WTC11 (cell line): ENCODE results near the gene SVBP. TPM values are rescaled to one million over a fixed set of nuclear protein-coding genes. Genes with fewer than 3 reads are reported as not detected.

ENCODE experiments used
- ATAC-seq: fragments of 200-7000 bp; cut with Tn5 transposase; 2 replicates; pipeline ENCODE4 v1.10.0; 2021; ENCODE audit warnings: mild to moderate bottlenecking, moderate library complexity
- CTCF ChIA-PET: fragments of 300-600 bp; sonication (Branson Sonifier 250); formaldehyde crosslinking; loops from one replicate; lab custom pipeline; 2021; ENCODE audit warnings: antibody characterized with exemption; lab: Charles Lee
- POLR2A ChIA-PET: fragments of 350-600 bp; sonication (Branson Sonifier 250); formaldehyde crosslinking; loops from one replicate; lab custom pipeline; 2021; ENCODE audit warnings: antibody characterized with exemption; lab: Charles Lee
- DNase-seq: peaks from one replicate; pipeline ENCODE4 v3.0.0; 2021; ENCODE audit warnings: low spot score
- H3K27ac Mint-ChIP-seq: 2 replicates; pipeline ENCODE4 v1.8.0; 2021; ENCODE audit warnings: mixed read lengths
- H3K27me3 Mint-ChIP-seq: 2 replicates; pipeline ENCODE4 v1.8.0; 2021; ENCODE audit warnings: low read depth, mild to moderate bottlenecking, moderate library complexity, mixed read lengths
- H3K36me3 Mint-ChIP-seq: 2 replicates; pipeline ENCODE4 v1.8.0; 2021; ENCODE audit warnings: mixed read lengths
- H3K4me1 Mint-ChIP-seq: 2 replicates; pipeline ENCODE4 v1.8.0; 2022; ENCODE audit warnings: mixed read lengths
- H3K4me3 Mint-ChIP-seq: 2 replicates; pipeline ENCODE4 v1.8.0; 2021; ENCODE audit warnings: mild to moderate bottlenecking, moderate library complexity, mixed read lengths
- H3K9me3 Mint-ChIP-seq: 2 replicates; pipeline ENCODE4 v1.8.0; 2021; ENCODE audit warnings: mixed read lengths
- ATF1 ChIP-seq: sonication (generic); formaldehyde crosslinking; IDR thresholded peaks from 2 replicates; pipeline ENCODE4 v1.8.1; 2023; ENCODE audit warnings: mild to moderate bottlenecking, moderate library complexity, missing genetic modification reagents
- CBFB ChIP-seq: sonication (generic); formaldehyde crosslinking; IDR thresholded peaks from 2 replicates; pipeline ENCODE4 v1.8.1; 2022; ENCODE audit warnings: mild to moderate bottlenecking, low read depth, missing genetic modification reagents
- ELF4 ChIP-seq: sonication (generic); formaldehyde crosslinking; IDR thresholded peaks from 2 replicates; pipeline ENCODE4 v1.8.1; 2022; ENCODE audit warnings: low read depth, mild to moderate bottlenecking, moderate library complexity, missing genetic modification reagents
- ESRRA ChIP-seq: sonication (generic); formaldehyde crosslinking; IDR thresholded peaks from 2 replicates; pipeline ENCODE4 v1.8.1; 2022; ENCODE audit warnings: mild to moderate bottlenecking, missing genetic modification reagents, borderline replicate concordance
- FOXJ3 ChIP-seq: sonication (generic); formaldehyde crosslinking; IDR thresholded peaks from 2 replicates; pipeline ENCODE4 v1.9.0; 2021; ENCODE audit warnings: missing genetic modification reagents, mild to moderate bottlenecking, borderline replicate concordance
- HMGA2 ChIP-seq: fragments of 250-450 bp; sonication (Bioruptor Pico); IDR thresholded peaks from 2 replicates; pipeline ENCODE4 v1.4.0; 2021; ENCODE audit warnings: mild to moderate bottlenecking, moderate library complexity
- NR3C1 ChIP-seq: sonication (generic); formaldehyde crosslinking; conservative IDR thresholded peaks from 2 replicates; pipeline ENCODE4 v1.8.1; 2023; ENCODE audit warnings: low read depth, mild to moderate bottlenecking, missing genetic modification reagents
- RORB ChIP-seq: fragments of 250-450 bp; sonication (Bioruptor Pico); IDR thresholded peaks from 2 replicates; pipeline ENCODE4 v1.9.0; 2021; ENCODE audit warnings: mild to moderate bottlenecking
- TP53 ChIP-seq: sonication (generic); formaldehyde crosslinking; IDR thresholded peaks from 2 replicates; pipeline ENCODE4 v1.8.1; 2023; ENCODE audit warnings: mild to moderate bottlenecking, missing genetic modification reagents
- ZBTB21 ChIP-seq: sonication (generic); formaldehyde crosslinking; IDR thresholded peaks from 2 replicates; pipeline ENCODE4 v1.8.1; 2023; ENCODE audit warnings: mild to moderate bottlenecking, missing genetic modification reagents, borderline replicate concordance
- ZNF138 ChIP-seq: sonication (generic); formaldehyde crosslinking; conservative IDR thresholded peaks from 2 replicates; pipeline ENCODE4 v1.8.1; 2022; ENCODE audit warnings: mild to moderate bottlenecking, moderate library complexity, missing genetic modification reagents
- total RNA-seq: library from RNA; stranded (reverse); gene quantifications from 3 replicates; pipeline ENCODE4 v1.2.3, GENCODE V29; 2021
- TF ChIP-seq, protein P1 (sequence below): sonication (generic); formaldehyde crosslinking; IDR thresholded peaks from 2 replicates; pipeline ENCODE4 v1.8.1; 2023; ENCODE audit warnings: mild to moderate bottlenecking, missing genetic modification reagents
- TF ChIP-seq, protein P2 (sequence below): sonication (generic); formaldehyde crosslinking; IDR thresholded peaks from 2 replicates; pipeline ENCODE4 v1.8.0; 2022; ENCODE audit warnings: mild to moderate bottlenecking, missing genetic modification reagents
- TF ChIP-seq, protein P3 (sequence below): sonication (generic); formaldehyde crosslinking; IDR thresholded peaks from 2 replicates; pipeline ENCODE4 v1.8.0; 2022; ENCODE audit warnings: missing genetic modification reagents
- TF ChIP-seq, protein P4 (sequence below): sonication (generic); formaldehyde crosslinking; IDR thresholded peaks from 2 replicates; pipeline ENCODE4 v1.8.1; 2023; ENCODE audit warnings: mild to moderate bottlenecking, missing genetic modification reagents
- TF ChIP-seq, protein P5 (sequence below): sonication (generic); formaldehyde crosslinking; IDR thresholded peaks from 2 replicates; pipeline ENCODE4 v1.8.1; 2022; ENCODE audit warnings: missing genetic modification reagents, borderline replicate concordance
- TF ChIP-seq, protein P6 (sequence below): fragments of 250-450 bp; sonication (Bioruptor Pico); IDR thresholded peaks from 2 replicates; pipeline ENCODE4 v1.9.0; 2021; ENCODE audit warnings: moderate library complexity, mild to moderate bottlenecking, inconsistent platforms, borderline replicate concordance
- TF ChIP-seq, protein P7 (sequence below): sonication (generic); formaldehyde crosslinking; IDR thresholded peaks from 2 replicates; pipeline ENCODE4 v1.8.1; 2023; ENCODE audit warnings: mild to moderate bottlenecking, missing genetic modification reagents, moderate library complexity

Gene SVBP
- total RNA-seq, 1 experiment from 2014 or later, result 28.7 TPM

DNA sequence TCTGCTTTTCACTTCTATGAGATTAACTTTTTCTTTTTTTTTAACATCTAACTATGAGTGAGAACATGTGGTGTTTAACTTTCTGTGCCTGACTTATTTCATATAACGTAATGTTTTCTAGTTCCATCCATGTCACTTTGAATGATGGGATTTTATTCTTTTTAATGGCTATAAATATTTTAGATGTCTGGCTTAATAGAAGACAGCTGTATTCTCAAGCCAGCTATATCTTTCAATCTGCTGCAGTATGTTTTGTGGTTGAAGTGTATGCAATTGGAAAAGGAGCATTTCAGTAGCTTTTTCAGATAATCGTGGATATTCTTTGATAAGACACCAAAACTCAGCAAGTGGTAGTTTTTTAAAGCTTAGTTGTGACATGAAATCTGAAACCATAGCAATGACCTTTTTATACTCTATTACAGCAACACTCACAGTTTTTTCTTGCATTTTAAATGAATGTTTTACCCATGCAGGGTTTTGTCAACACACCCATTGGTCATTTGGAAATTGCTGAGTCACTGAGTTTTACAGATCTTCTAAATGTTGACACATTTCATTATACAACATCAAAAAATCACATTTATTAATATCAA, 5.7 kb upstream of the SVBP start:
- POLR2A ChIA-PET, result no interaction called here
- TF ChIP-seq RORB (CRISPR knock-in tag) (no peak), ESRRA (CRISPR knock-in tag) (no peak), HMGA2 (CRISPR knock-in tag) (no peak), ZNF138 (no peak), ZBTB21 (CRISPR knock-in tag) (no peak), TP53 (no peak), CBFB (no peak), FOXJ3 (CRISPR knock-in tag) (no peak), NR3C1 (no peak), ATF1 (CRISPR knock-in tag) (no peak), ELF4 (CRISPR knock-in tag) (no peak)
- TF ChIP-seq, protein P1, sequence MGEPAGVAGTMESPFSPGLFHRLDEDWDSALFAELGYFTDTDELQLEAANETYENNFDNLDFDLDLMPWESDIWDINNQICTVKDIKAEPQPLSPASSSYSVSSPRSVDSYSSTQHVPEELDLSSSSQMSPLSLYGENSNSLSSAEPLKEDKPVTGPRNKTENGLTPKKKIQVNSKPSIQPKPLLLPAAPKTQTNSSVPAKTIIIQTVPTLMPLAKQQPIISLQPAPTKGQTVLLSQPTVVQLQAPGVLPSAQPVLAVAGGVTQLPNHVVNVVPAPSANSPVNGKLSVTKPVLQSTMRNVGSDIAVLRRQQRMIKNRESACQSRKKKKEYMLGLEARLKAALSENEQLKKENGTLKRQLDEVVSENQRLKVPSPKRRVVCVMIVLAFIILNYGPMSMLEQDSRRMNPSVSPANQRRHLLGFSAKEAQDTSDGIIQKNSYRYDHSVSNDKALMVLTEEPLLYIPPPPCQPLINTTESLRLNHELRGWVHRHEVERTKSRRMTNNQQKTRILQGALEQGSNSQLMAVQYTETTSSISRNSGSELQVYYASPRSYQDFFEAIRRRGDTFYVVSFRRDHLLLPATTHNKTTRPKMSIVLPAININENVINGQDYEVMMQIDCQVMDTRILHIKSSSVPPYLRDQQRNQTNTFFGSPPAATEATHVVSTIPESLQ (CRISPR knock-in tag), result no peak
- TF ChIP-seq, protein P2, sequence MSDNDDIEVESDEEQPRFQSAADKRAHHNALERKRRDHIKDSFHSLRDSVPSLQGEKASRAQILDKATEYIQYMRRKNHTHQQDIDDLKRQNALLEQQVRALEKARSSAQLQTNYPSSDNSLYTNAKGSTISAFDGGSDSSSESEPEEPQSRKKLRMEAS (CRISPR knock-in tag), result no peak
- TF ChIP-seq, protein P3, sequence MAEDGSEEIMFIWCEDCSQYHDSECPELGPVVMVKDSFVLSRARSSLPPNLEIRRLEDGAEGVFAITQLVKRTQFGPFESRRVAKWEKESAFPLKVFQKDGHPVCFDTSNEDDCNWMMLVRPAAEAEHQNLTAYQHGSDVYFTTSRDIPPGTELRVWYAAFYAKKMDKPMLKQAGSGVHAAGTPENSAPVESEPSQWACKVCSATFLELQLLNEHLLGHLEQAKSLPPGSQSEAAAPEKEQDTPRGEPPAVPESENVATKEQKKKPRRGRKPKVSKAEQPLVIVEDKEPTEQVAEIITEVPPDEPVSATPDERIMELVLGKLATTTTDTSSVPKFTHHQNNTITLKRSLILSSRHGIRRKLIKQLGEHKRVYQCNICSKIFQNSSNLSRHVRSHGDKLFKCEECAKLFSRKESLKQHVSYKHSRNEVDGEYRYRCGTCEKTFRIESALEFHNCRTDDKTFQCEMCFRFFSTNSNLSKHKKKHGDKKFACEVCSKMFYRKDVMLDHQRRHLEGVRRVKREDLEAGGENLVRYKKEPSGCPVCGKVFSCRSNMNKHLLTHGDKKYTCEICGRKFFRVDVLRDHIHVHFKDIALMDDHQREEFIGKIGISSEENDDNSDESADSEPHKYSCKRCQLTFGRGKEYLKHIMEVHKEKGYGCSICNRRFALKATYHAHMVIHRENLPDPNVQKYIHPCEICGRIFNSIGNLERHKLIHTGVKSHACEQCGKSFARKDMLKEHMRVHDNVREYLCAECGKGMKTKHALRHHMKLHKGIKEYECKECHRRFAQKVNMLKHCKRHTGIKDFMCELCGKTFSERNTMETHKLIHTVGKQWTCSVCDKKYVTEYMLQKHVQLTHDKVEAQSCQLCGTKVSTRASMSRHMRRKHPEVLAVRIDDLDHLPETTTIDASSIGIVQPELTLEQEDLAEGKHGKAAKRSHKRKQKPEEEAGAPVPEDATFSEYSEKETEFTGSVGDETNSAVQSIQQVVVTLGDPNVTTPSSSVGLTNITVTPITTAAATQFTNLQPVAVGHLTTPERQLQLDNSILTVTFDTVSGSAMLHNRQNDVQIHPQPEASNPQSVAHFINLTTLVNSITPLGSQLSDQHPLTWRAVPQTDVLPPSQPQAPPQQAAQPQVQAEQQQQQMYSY (CRISPR knock-in tag), result no peak
- TF ChIP-seq, protein P4, sequence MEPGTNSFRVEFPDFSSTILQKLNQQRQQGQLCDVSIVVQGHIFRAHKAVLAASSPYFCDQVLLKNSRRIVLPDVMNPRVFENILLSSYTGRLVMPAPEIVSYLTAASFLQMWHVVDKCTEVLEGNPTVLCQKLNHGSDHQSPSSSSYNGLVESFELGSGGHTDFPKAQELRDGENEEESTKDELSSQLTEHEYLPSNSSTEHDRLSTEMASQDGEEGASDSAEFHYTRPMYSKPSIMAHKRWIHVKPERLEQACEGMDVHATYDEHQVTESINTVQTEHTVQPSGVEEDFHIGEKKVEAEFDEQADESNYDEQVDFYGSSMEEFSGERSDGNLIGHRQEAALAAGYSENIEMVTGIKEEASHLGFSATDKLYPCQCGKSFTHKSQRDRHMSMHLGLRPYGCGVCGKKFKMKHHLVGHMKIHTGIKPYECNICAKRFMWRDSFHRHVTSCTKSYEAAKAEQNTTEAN (CRISPR knock-in tag), result no peak
- TF ChIP-seq, protein P5, sequence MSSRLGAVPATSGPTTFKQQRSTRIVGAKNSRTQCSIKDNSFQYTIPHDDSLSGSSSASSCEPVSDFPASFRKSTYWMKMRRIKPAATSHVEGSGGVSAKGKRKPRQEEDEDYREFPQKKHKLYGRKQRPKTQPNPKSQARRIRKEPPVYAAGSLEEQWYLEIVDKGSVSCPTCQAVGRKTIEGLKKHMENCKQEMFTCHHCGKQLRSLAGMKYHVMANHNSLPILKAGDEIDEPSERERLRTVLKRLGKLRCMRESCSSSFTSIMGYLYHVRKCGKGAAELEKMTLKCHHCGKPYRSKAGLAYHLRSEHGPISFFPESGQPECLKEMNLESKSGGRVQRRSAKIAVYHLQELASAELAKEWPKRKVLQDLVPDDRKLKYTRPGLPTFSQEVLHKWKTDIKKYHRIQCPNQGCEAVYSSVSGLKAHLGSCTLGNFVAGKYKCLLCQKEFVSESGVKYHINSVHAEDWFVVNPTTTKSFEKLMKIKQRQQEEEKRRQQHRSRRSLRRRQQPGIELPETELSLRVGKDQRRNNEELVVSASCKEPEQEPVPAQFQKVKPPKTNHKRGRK, result no peak
- TF ChIP-seq, protein P6, sequence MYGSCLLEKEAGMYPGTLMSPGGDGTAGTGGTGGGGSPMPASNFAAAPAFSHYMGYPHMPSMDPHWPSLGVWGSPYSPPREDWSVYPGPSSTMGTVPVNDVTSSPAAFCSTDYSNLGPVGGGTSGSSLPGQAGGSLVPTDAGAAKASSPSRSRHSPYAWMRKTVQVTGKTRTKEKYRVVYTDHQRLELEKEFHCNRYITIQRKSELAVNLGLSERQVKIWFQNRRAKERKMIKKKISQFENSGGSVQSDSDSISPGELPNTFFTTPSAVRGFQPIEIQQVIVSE (CRISPR knock-in tag), result no peak
- TF ChIP-seq, protein P7, sequence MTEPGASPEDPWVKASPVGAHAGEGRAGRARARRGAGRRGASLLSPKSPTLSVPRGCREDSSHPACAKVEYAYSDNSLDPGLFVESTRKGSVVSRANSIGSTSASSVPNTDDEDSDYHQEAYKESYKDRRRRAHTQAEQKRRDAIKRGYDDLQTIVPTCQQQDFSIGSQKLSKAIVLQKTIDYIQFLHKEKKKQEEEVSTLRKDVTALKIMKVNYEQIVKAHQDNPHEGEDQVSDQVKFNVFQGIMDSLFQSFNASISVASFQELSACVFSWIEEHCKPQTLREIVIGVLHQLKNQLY (CRISPR knock-in tag), result no peak
- TF ChIP-seq, all 79 proteins: peak for 0
- CTCF ChIA-PET, result interaction anchor here (1.3 kb wide), 1 partner anchor 23 kb away, joined by 3 read pairs; the partner anchor contains the start of gene ZNF691

More for the DNA sequence above, 5.7 kb upstream of the SVBP start:
- no peaks in the 10 kb centered on the region for H3K9me3 Mint-ChIP-seq
- H3K27me3 Mint-ChIP-seq, result no peaks in the 10 kb centered on the region
- H3K27ac Mint-ChIP-seq, result no peak overlapping the region
- no peaks in the 10 kb centered on the region for H3K36me3 Mint-ChIP-seq
- DNase-seq (no peak), ATAC-seq (no peak)
- H3K4me1 Mint-ChIP-seq, result peaks cover 21% of the 10 kb centered on the region
- no peak overlapping the region for H3K4me3 Mint-ChIP-seq
